Peyer's patch (tissue), 4 donors: ENCODE data around the gene MLPH.

Experiments used
- POLR2A ChIP-seq, 2 donors: fragments of 450-650 bp; IDR thresholded peaks; one replicate each; pipeline ENCODE4 v1.5.1; 2017; ENCODE audit warnings: antibody characterized with exemption in 2 of 2, mild to moderate bottlenecking in 2 of 2, moderate library complexity in 2 of 2
- TF ChIP-seq, protein P1 (sequence below), 6 experiments: fragments of 450-650 bp in 4 of 6; fragments of 200-600 bp in 2 of 6; sonication (generic) in 1 of 6; IDR thresholded peaks; one replicate each; pipeline ENCODE4 v1.5.1; 2017 to 2019; ENCODE audit warnings: antibody characterized with exemption in 6 of 6, mild to moderate bottlenecking in 3 of 6, moderate library complexity in 1 of 6

DNA sequence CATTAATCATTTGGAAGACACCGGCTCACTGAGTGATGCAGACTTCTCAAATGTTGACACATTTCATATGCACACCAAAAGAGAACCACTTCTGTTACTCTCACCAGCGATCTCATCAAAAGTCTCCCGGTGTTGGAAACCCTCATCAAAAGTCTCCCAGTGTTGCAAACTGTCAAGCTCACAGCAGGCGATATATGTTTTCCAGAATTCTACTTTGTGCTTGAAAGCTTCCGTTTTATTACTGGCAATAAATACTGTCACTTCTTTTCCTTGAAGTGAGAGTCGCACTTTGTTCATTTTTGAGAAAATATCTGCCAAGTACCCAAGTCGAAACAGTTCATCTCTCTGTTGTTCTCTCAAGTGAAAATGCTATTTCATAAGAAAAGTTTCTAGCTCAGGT lies 20.5 kb downstream of the MLPH start:
- TF ChIP-seq, protein P1, sequence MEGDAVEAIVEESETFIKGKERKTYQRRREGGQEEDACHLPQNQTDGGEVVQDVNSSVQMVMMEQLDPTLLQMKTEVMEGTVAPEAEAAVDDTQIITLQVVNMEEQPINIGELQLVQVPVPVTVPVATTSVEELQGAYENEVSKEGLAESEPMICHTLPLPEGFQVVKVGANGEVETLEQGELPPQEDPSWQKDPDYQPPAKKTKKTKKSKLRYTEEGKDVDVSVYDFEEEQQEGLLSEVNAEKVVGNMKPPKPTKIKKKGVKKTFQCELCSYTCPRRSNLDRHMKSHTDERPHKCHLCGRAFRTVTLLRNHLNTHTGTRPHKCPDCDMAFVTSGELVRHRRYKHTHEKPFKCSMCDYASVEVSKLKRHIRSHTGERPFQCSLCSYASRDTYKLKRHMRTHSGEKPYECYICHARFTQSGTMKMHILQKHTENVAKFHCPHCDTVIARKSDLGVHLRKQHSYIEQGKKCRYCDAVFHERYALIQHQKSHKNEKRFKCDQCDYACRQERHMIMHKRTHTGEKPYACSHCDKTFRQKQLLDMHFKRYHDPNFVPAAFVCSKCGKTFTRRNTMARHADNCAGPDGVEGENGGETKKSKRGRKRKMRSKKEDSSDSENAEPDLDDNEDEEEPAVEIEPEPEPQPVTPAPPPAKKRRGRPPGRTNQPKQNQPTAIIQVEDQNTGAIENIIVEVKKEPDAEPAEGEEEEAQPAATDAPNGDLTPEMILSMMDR (IDR thresholded peaks at IDR 0.05), result no peak
- TF ChIP-seq POLR2A (IDR thresholded peaks at IDR 0.05), result no peak
